HG02840 (cell line): ENCODE data around the gene SFRP4.
"Not testable (repeated sequence)": the region's sequence is repeated elsewhere in the genome, so short reads cannot be mapped to it uniquely, and the experiment has no call there.

Source experiments
- ATAC-seq: cut with Tn5 transposase; IDR thresholded peaks from one replicate; pipeline ENCODE4 v1.9.1; 2021; ENCODE audit warnings: mild to moderate bottlenecking, moderate library complexity, moderate number of reproducible peaks; ENCODE audit not compliant: unreplicated experiment, low FRiP score

Gene SFRP4

DNA sequence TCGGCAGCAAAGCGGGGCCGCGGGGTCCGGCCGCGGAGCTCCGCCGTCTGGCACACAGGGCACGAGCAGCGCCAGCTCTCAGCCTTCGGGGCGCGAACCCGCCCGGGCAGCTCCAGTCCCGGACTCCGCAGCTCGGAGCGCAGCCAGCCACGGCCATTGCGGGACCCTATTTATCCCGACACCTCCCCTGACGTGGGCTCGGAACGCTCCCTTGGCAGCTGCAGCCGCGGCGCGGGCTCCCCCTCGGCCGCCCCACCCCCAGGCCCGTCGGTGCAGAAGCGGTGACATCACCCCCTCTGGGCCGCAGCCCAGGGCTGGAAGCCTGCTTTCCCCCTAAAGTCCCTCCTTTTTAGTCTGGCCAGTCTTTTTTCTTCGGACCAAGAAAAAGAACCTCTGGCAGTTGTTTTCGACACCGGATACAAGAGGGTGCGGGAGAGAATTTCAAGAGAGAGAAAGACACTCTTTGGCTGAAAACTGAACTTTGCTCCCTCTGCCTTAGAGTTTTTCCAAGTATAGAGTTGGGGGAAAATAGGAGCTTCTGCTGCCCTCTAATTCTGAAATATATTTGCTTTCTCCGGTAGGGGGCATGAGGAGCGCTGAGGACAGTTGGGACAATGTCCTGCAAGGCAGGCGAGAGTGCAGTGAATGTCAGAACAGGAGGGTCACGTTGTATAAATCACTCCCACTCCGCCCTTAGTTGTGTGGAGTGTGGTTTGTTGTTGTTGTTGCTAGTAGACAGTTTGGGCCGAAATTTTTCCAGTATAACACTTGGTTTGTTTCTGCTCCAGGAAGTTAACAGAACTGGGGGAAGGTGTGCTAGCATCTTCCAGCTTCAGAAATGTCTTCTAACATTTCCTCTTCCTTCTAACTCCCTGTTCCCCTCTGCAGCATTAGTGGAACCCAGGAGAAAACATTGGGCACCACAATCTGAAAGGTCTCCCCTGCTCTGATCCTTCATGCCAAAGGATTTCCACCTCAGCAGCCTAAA is at the start of gene SFRP4:
TSS of gene SFRP4 (minus strand) at position 145 of the 988 bp plus-strand sequence. CDS start 280 bp downstream, outside the sequence.
- ATAC-seq = peak; percentile 43

GRCh38 chr7:37964196-37964595 is 47.6 kb upstream of the SFRP4 start:
- ATAC-seq = no peak

DNA sequence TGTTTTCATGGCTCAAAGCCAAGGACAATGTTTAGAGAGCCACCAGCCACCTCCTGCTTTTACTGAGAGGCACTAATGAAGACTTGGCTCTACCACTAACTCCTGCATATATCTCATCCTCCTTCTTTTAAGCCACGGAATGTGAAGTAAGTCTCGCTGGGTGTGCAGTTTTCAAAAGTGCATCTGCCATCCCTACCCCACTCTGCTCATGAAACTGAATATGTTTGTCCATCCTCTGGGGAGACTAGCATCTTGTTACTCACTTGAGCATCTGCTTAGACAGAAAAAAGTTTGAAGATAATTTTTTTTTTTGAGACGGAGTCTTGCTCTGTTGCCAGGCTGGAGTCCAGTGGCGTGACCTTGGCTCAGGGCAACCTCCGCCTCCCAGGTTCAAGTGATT is 44.6 kb upstream of the SFRP4 start:
- ATAC-seq = no peak

GRCh38 chr7:37960483-37960882 is 43.9 kb upstream of the SFRP4 start:
- ATAC-seq = no peak

- ATAC-seq = no peak
Observed at GRCh38 chr7:37957221-37957970, 40.8 kb upstream of the SFRP4 start.

DNA sequence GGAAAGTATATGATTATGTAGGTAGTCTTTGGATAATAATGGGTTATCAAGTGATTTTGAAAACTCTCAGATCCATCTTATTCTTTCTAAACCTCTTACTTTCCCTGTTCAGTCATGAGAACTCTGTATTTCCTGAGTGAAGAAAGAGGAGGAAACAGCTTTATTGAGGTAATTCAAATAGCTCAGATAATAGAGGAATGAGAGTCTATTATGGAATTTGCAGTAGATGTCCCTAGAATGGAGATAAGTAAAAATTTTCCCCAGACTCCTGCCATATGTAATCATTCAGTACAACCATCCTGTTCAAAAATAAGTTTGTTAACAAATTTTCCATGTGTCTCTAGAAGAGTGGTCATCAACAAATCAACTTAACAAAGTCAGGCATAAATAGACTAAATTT is 40.2 kb upstream of the SFRP4 start:
- ATAC-seq = no peak

- ATAC-seq = not testable (repeated sequence)
Observed at GRCh38 chr7:37954217-37954616, 37.6 kb upstream of the SFRP4 start.

DNA sequence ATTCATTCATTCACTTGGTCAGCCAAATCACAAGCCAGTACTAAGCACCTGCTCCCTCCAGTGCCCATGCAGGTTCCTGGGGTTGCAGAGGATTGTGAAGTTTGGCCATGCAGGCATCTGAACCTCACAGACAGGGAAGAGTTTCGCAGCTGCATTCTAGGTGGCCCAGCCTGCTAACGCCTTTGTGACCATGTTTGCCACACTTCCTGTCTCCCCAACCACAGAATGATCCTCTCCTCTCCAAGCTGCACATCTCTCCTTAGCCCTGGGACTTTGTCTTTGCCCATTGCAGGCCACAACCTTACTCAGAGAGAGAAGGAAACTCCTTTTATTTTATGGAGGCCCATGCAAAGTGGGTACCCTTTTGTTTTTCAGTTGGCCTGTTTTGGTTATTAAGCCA is 35.6 kb upstream of the SFRP4 start:
- no peak for ATAC-seq

GRCh38 chr7:37947941-37948210 is 31.3 kb upstream of the SFRP4 start:
- ATAC-seq = no peak

DNA sequence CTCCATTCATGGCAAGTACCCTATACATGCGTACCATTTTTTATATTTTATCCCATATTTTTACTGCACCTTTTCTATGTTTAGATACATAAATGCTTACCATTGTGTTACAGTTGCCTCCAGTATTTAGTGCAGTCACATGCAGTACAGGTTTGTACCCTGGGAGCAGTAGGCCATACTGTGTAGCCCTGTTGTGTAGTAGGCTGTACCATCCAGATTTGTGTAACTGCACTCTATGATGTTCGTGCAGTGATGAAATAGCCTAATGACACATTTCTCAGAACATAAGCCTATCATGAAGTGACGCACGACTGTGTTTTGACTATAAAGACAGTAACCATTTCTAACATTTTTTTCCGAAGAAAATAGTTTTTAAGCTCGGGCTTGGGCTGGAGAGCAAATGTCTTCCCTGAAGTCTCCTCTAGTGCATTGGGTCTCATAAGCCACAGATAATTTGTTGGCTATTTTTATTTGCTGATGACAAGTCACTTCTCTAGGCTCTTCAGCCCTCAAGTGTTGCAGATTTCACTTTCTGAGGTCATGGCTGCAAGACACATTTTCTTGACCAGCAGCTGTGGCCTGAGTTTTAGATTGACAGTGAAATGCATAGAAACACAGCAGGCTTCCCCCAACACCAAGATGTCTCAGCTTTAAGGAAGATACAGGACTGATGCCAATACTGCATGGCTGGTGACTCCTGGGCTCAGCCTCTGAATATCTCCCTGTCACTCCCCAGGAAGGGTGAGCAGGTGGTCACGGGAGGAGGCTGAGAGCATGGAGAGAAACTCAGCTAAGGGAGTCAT is 30.7 kb upstream of the SFRP4 start:
- ATAC-seq = no peak

DNA sequence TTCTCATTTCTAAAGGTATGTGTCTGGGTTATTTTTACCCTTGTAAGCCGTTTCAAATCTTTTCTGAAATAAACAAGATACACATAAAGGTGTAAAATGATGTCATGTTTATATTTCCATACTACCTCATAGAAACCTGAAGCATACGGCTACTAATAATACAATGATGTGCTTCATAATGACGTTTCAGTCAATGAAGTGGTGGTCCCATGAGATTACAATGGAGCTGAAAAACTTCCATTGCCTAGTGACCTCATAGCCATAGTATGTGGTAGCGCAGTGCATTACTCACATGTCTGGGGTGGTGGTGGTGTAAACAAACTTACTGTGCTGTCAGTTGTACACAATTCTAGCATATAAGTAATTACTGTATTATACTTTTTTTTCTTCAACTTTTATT is 28.7 kb upstream of the SFRP4 start:
- no peak for ATAC-seq

GRCh38 chr7:37944737-37945054 is 28.1 kb upstream of the SFRP4 start:
- ATAC-seq = no peak

- no peak for ATAC-seq
Observed at GRCh38 chr7:37943905-37944736, 27.5 kb upstream of the SFRP4 start.

DNA sequence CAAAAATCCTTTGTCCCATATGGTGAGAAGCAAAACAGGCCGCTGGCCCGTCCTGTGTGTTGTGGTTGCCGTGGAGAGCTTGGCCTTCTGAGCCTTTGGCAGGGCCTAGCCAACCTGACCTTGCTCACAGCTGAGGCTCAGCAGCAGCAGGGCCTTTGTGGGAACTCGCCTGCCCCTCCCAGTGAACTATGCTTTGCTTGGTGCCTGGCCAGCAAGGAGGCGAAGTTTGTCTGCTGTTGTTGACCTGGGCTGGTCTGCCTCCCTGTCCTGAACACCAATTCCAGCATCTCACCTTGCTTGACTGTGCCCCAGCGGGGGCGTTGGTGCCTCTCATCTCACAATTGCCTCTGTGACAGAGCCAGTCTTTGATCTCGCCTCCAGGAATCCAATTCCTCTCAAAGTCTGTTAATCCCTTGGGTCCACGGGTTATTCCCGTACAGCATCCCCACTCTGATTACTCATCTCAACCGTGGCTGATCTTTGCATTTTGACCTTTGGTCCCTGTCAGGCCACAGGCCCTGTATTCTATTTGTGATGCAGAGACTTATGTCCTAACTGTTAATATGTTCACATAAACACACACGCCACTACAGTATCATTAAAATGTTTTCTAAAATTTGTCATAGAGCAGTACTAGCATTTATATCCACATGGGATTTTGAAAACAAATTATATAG is 26.5 kb upstream of the SFRP4 start:
- no peak for ATAC-seq

DNA sequence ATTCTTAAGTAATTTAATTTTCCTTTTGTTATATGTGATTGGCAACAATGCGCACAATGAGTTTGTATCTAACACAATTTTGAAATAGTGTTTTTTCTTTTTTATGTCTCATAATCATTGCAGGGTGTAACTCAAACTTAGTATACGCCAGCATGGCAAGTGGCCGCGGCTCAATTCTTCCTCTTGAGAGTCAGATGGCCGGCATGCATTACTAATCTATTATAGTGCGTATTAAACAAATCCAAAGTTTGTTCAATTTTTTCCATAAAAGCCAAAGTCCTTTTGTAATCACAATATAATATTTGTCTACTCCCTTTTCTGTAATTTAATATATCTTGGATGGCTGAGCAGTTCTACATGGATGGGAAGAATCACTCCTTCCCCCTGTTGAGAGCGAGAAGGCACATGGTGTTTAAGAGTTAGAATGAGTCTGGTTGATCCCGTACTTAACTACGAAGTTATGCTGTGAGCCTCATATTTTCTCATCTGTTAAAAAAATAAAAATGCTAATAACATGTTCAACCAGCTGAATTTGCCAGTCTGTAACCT is 16.5 kb upstream of the SFRP4 start:
- ATAC-seq = no peak

DNA sequence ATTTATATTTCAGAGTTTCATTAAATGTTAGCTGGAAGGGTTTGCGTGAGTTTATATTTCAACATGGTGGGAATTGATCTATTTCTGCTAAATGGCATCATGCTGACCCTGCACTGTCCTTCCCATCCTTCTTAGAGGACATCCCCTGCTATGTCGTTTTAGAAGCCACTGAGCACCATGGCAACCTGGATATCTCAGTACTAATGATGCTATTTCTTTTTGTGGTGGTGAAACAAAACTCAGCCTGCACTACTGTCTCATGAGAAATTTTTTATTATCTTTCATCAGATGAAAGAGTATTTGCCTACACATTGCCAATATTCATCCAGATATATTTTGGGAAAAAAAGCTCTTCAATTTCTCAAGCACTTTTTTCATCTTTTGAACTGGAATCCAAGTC is 15.9 kb upstream of the SFRP4 start:
- no peak for ATAC-seq

GRCh38 chr7:37930226-37930948 is 13.8 kb upstream of the SFRP4 start:
- ATAC-seq = no peak

DNA sequence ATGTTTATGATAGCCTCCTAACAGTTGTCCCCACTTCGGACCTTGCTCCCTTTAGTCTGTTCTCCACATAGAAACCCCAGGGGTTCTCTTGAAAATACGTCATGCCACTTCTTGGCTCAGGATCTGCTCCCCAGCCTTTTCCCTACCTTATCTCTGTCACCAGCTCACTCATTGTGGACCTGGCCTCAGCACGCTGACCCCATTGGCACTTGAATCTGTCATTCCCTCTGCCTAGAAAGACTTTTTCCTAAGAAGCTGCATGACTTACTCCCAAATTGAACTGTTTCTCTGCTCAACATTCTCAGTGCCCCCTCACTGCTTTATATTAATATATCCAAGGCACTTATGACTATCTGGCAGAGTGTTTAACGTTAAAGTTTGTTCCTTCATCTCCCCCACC is 12.3 kb upstream of the SFRP4 start:
- no peak for ATAC-seq
